ENCODE results near the gene SPIN1.

GRCh38 chr9:88414298-88414697, 26.1 kb downstream of the SPIN1 start:
- TF ChIP-seq CTCF (IDR thresholded peaks at IDR 0.05; ENCODE audit: control extremely low read depth in 1 of 3, insufficient read depth in 1 of 3, low read depth in 1 of 3, low read length in 3 of 3): no peak
- TF ChIP-seq EP300 (IDR thresholded peaks at IDR 0.05; ENCODE audit: borderline replicate concordance in 1 of 2, low read depth in 2 of 2, low read length in 2 of 2): no peak
- TF ChIP-seq SRF (IDR thresholded peaks at IDR 0.05; ENCODE audit: low read depth, low read length): no peak
- no peak for TF ChIP-seq POLR2A (IDR thresholded peaks at IDR 0.05; ENCODE audit: control extremely low read depth in 1 of 2, low read depth in 2 of 2, low read length in 2 of 2)
- TF ChIP-seq ATF3 (IDR thresholded peaks at IDR 0.05; ENCODE audit: insufficient read depth, low read depth, low read length): no peak
- TF ChIP-seq POLR2AphosphoS5 (IDR thresholded peaks at IDR 0.05; ENCODE audit: low read depth, low read length): no peak
- no peak for TF ChIP-seq RAD21 (IDR thresholded peaks at IDR 0.05 in 1 of 2, conservative IDR thresholded peaks at IDR 0.05 in 1 of 2; ENCODE audit: low read depth in 2 of 2, low read length in 2 of 2)
- TF ChIP-seq TBP (IDR thresholded peaks at IDR 0.05; ENCODE audit: low read depth, low read length): no peak
- TF ChIP-seq, protein P1, sequence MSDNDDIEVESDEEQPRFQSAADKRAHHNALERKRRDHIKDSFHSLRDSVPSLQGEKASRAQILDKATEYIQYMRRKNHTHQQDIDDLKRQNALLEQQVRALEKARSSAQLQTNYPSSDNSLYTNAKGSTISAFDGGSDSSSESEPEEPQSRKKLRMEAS (IDR thresholded peaks at IDR 0.05): no peak
